SK-N-MC (cell line): ENCODE measurements around the gene SLC22A17.

Experiments used
- DNase-seq: peaks from one replicate; pipeline ENCODE4 v3.0.0-alpha.2; 2011; ENCODE audit warnings: low read depth, low spot score
- H3K27ac ChIP-seq: fragments of 200-600 bp; sonication (generic); 2 replicates; pipeline ENCODE4 v1.5.1; 2016; ENCODE audit warnings: mixed run types
- H3K36me3 ChIP-seq: fragments of 200-600 bp; sonication (generic); 2 replicates; pipeline ENCODE4 v1.6.1; 2017; ENCODE audit warnings: antibody characterized with exemption, low read length, mixed read lengths; ENCODE audit not compliant: insufficient read depth
- H3K4me3 ChIP-seq: fragments of 200-600 bp; sonication (generic); 2 replicates; pipeline ENCODE4 v1.5.1; 2016
- H3K9ac ChIP-seq: fragments of 200-600 bp; sonication (generic); 2 replicates; pipeline ENCODE4 v1.8.0; 2017; ENCODE audit warnings: mixed run types, mixed read lengths; ENCODE audit not compliant: insufficient read length
- H3K9me3 ChIP-seq: fragments of 200-600 bp; sonication (generic); 2 replicates; pipeline ENCODE4 v1.6.1; 2017; ENCODE audit warnings: low read depth, mild to moderate bottlenecking, antibody characterized with exemption, low read length, moderate library complexity, mixed read lengths
- EZH2 ChIP-seq: fragments of 200-600 bp; sonication (generic); IDR thresholded peaks from one replicate; pipeline ENCODE4 v1.6.1; 2017; ENCODE audit warnings: antibody characterized with exemption
- FOXP2 ChIP-seq: optimal IDR thresholded peaks from 2 replicates; pipeline ENCODE3; 2011; ENCODE audit warnings: mild to moderate bottlenecking, moderate library complexity; ENCODE audit not compliant: insufficient read depth; ENCODE audit errors: extremely low read length, control extremely low read depth
- POLR2AphosphoS5 ChIP-seq: IDR thresholded peaks from 2 replicates; pipeline ENCODE4 v1.6.1; 2012; ENCODE audit warnings: mild to moderate bottlenecking, low read depth, low read length, borderline replicate concordance

SLC22A17 gene

DNA sequence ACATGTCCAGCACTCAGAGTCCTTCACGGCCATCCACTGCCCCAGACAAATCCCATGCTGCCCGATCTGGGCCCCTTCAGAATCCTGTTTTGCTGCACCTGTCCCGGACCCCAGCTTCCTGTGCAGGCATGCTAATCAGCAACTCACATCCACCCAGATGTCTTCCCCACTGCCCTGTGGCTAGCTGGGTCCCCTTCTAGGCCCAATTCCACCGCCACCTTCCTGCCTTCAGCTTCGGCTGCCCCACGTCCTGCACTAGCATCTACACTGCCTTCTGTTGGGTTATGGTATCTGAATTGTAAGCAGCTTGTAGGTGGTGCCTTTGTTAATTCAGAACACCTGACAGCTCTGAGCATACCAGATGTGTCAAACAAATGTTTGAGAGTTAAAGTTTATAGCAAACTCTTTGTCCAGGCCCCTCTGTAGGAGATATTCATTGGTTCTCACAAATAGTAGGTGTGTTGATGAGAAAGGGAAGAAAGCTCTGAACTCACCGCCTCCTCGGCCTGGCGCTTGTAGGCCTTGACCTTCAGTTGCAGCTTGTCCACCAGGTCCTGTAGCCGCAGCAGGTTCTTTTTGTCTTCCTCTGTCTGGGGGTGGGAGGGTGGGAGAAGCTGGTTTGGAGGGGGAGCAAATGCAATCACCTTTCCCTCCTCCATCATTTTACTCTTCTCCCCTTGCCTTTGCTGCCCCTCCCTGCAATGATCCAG lies 30.2 kb upstream of the SLC22A17 start:
- no peaks in the 10 kb centered on the region for H3K36me3 ChIP-seq
- no peak for DNase-seq
- no peak overlapping the region for H3K4me3 ChIP-seq
- no peak overlapping the region for H3K9ac ChIP-seq
- no peak overlapping the region for H3K27ac ChIP-seq
- H3K9me3 ChIP-seq, result no peaks in the 10 kb centered on the region
- no peak for TF ChIP-seq EZH2
- no peak for TF ChIP-seq FOXP2
- TF ChIP-seq POLR2AphosphoS5, result no peak

GRCh38 chr14:23382276-23382675 lies 29.6 kb upstream of the SLC22A17 start:
- Histone ChIP-seq H3K4me3 (no peak overlapping the region), H3K27ac (no peak overlapping the region), H3K36me3 (no peaks in the 10 kb centered on the region), H3K9ac (no peak overlapping the region), H3K9me3 (no peaks in the 10 kb centered on the region)
- DNase-seq, result no peak
- no peak for TF ChIP-seq FOXP2
- TF ChIP-seq EZH2, result no peak
- TF ChIP-seq POLR2AphosphoS5, result no peak

DNA sequence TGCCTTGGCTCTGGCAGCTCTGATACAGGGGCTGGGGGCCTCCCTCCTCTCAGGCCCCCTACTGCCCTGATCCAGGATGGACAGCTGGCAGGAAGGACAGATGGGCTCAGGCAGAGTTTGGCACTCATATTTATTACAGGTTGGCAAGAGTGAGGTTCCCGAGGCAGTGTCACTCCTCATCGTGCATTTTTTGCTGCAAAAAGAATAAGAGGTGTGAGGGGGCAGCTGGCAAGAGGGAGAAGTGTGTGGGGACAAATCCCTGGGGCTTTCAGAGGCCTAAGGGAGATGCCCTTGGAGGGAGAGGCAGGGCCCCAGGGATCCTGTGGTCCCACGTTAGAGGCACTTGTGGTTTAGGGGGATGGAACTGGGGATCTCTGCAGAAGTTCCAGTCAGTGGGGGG lies 29.2 kb upstream of the SLC22A17 start:
- H3K36me3 ChIP-seq, result no peaks in the 10 kb centered on the region
- H3K9me3 ChIP-seq, result no peaks in the 10 kb centered on the region
- no peak overlapping the region for H3K9ac ChIP-seq
- no peak overlapping the region for H3K27ac ChIP-seq
- no peak overlapping the region for H3K4me3 ChIP-seq
- TF ChIP-seq POLR2AphosphoS5, result no peak
- no peak for TF ChIP-seq FOXP2
- TF ChIP-seq EZH2, result no peak
- no peak for DNase-seq

DNA sequence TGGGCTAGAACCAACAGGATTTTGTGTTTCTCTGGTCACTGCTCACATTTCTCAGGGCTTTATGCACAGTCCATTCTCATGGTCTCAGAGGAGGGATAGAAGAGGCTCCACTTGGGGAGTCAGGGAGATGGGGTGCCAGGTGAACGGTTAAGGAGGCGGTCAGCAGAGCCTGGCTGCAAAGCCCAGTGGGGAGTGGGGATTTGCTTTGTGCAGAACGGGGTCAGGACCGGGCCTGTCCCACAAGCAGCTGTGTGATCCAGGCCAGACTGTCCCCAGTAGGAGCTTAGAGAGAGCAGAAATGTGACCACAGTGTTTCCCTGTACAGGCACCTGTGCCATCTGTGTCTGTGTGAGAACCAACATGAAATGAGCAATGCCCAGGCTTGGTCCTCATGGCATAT lies 28.3 kb upstream of the SLC22A17 start:
- Histone ChIP-seq H3K4me3 (no peak overlapping the region), H3K9me3 (no peaks in the 10 kb centered on the region), H3K36me3 (no peaks in the 10 kb centered on the region), H3K9ac (no peak overlapping the region), H3K27ac (no peak overlapping the region)
- no peak for TF ChIP-seq FOXP2
- TF ChIP-seq POLR2AphosphoS5, result no peak
- TF ChIP-seq EZH2, result no peak
- DNase-seq, result no peak

GRCh38 chr14:23380197-23380914 lies 27.7 kb upstream of the SLC22A17 start:
- Histone ChIP-seq H3K9me3 (no peaks in the 10 kb centered on the region), H3K36me3 (no peaks in the 10 kb centered on the region), H3K9ac (no peak overlapping the region), H3K4me3 (no peak overlapping the region), H3K27ac (no peak overlapping the region)
- TF ChIP-seq POLR2AphosphoS5, result no peak
- TF ChIP-seq FOXP2, result no peak
- no peak for TF ChIP-seq EZH2
- DNase-seq, result no peak

- Histone ChIP-seq H3K9ac (no peak overlapping the region), H3K9me3 (no peaks in the 10 kb centered on the region), H3K4me3 (no peak overlapping the region), H3K36me3 (no peaks in the 10 kb centered on the region), H3K27ac (no peak overlapping the region)
- DNase-seq, result no peak
- TF ChIP-seq FOXP2 (no peak), POLR2AphosphoS5 (no peak), EZH2 (no peak)
Measured at GRCh38 chr14:23379366-23380196, 26.9 kb upstream of the SLC22A17 start.

DNA sequence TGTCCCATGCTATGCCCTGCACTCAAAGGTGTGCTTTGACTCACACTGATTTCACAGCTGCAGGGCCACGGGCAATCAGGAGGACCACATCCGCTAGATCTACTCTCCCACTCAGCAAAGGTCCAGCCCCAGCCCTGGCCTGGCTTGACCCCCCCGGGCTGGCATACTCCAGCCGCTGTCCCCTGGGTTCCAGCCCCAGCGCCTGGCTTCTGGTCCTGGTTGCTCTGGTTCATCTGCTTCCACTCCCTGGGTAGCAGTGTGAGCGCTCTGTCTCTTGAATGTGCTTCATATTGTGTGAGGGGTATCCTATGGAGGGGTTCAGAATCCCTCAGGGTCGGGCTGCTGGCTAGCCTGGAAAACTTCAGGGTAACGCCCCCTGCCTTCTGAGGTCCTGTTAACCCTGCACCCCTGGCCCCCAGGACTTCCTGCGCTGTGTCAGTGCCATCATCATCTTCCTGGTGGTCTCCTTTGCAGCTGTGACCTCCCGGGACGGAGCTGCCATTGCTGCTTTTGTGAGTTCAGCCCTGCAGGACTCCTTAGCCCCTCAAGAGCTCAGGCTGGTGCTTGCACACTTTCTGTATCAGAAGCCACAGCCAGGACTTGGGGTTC lies 26.0 kb upstream of the SLC22A17 start:
- H3K9me3 ChIP-seq, result no peaks in the 10 kb centered on the region
- no peak for DNase-seq
- no peaks in the 10 kb centered on the region for H3K36me3 ChIP-seq
- no peak overlapping the region for H3K4me3 ChIP-seq
- TF ChIP-seq POLR2AphosphoS5 (no peak), EZH2 (no peak), FOXP2 (no peak)
- no peak overlapping the region for H3K9ac ChIP-seq
- no peak overlapping the region for H3K27ac ChIP-seq
